ENCODE data around the gene RPN2. TPM values are rescaled to one million over a fixed set of nuclear protein-coding genes. Genes with fewer than 3 reads are reported as not detected.

The RPN2 gene
- total and polyA plus RNA-seq, 9 of the 15 experiments (the other 6 are each of a cell fraction or from before 2014, with no cell fraction given): 168 to 548 (median 325) TPM

DNA sequence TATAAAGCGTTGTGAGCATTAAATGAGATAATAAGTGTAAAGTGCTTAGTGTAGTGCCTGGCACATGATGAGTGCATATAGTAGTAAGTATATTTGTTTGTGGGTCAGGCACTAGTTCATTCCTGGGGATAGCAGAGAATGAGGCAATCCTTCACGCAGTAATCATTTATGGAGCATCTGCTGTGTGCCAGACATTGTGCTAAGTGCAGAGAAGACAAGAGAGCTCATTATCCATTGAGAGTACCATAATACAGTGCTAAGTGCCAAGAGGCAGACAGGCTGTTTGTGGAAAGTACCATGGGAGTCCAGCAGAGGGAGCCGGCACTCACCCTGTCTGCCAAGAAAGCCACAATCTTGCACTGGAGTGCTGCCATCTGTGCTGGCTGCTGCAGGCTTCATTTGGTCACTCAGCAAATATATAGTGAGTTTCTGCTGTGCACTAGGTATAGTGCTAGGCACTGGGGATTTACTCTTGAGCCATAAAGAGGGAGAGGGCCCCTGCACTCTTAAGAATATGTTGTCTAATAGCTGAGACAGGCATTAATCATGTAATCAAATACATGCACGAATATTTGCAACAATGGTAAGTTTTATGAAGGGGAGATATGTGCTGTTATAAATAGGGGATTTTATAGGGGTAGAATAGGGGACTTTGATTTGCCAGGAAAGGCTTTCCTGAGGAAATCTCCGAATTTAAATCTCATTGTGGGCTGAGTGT lies 13.2 kb downstream of the RPN2 start (continued):
- TF ChIP-seq ZNF830 (CRISPR knock-in tag; IDR thresholded peaks at IDR 0.05) (no peak), TEAD1 (CRISPR knock-in tag; IDR thresholded peaks at IDR 0.05) (no peak), MCM7 (IDR thresholded peaks at IDR 0.05) (no peak)
- TF ChIP-seq, protein P1, sequence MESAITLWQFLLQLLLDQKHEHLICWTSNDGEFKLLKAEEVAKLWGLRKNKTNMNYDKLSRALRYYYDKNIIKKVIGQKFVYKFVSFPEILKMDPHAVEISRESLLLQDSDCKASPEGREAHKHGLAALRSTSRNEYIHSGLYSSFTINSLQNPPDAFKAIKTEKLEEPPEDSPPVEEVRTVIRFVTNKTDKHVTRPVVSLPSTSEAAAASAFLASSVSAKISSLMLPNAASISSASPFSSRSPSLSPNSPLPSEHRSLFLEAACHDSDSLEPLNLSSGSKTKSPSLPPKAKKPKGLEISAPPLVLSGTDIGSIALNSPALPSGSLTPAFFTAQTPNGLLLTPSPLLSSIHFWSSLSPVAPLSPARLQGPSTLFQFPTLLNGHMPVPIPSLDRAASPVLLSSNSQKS (CRISPR knock-in tag; IDR thresholded peaks at IDR 0.05): no peak

DNA sequence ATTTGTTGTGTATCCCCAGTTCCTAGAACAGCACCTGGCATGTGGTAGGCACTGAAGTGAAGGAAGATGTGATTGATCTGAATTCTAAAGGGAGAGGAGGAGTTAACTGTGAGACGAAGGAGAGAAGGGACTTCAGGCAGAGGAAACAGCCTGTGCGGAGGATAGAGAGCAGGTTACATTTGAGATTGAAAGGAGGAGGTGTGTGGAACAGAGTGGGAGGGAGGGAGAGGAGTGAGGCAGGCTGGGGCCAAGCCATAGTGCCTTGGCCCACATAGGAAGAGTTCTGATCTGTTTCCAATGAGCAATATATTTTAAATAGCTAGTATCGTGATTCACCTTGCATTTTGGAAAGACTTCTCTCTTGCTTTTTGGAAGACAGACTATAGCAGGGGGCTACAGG lies 14.1 kb downstream of the RPN2 start:
- Histone ChIP-seq H4K20me1 (replicated peaks; ENCODE audit: control insufficient read depth, insufficient read depth, low read length) (peaks cover 51% of the 10 kb centered on the region), H3K4me2 (ENCODE audit: insufficient read depth, low read length) (no peak overlapping the region), H2AFZ (ENCODE audit: low read depth, low read length) (no peak overlapping the region), H3K9me1 (ENCODE audit: control insufficient read depth, insufficient read depth, low read length) (peaks cover 2% of the 10 kb centered on the region), H3K27me3 (ENCODE audit: control insufficient read depth in 2 of 2, insufficient read depth in 2 of 2, low read length in 2 of 2) (no peaks in the 10 kb centered on the region), H3K79me2 (ENCODE audit: control insufficient read depth, insufficient read depth, low read length) (peaks cover 96% of the 10 kb centered on the region), H3K9ac (ENCODE audit: insufficient read depth in 1 of 2, low read depth in 2 of 2, low read length in 2 of 2) (no peak overlapping the region), H3K9me3 (replicated peaks; ENCODE audit: control insufficient read depth, insufficient read depth, low read depth, low read length) (no peaks in the 10 kb centered on the region), H3K4me3 (no peak overlapping the region), H3K4me1 (replicated peaks in 1 of 2; ENCODE audit: control insufficient read depth in 2 of 2, insufficient read depth in 2 of 2, low read length in 2 of 2) (peaks cover 0 to 2% of the 10 kb centered on the region in 2 experiments; a peak in 1 of 5 replicates), H3K36me3 (ENCODE audit: control insufficient read depth, insufficient read depth, low read length) (peaks cover 85% of the 10 kb centered on the region), H3K27ac (ENCODE audit: extremely low read depth, low read depth, low read length) (no peak overlapping the region)
- DNase-seq (ENCODE audit: extremely low read depth in 1 of 4, low spot score in 3 of 4) (no peak), FAIRE-seq (no peak), ATAC-seq (no peak)
- intact Hi-C loops (cut with micrococcal nuclease) (no loop called here), in situ Hi-C loops (cut with MboI) (no loop called here)
- POLR2A ChIA-PET: no interaction called here
- CTCF ChIA-PET (ENCODE audit: low intra/inter-chr PET ratio): no interaction called here
- WGBS (ENCODE audit: insufficient coverage, low coverage, missing lambda C conversion rate): 72% methylated on average over 3 of the region's 3 CpGs
- BruUV-seq (replicated peaks): no TSS peak
- TF ChIP-seq, protein P2, sequence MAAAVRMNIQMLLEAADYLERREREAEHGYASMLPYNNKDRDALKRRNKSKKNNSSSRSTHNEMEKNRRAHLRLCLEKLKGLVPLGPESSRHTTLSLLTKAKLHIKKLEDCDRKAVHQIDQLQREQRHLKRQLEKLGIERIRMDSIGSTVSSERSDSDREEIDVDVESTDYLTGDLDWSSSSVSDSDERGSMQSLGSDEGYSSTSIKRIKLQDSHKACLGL (CRISPR knock-in tag; IDR thresholded peaks at IDR 0.05; ENCODE audit: borderline replicate concordance, poor library complexity, severe bottlenecking): no peak
- TF ChIP-seq CAMTA2 (CRISPR knock-in tag; conservative IDR thresholded peaks at IDR 0.05) (no peak), COPS2 (conservative IDR thresholded peaks at IDR 0.05) (no peak), ZSCAN29 (IDR thresholded peaks at IDR 0.05) (no peak), MYNN (IDR thresholded peaks at IDR 0.05) (no peak), MYNN (CRISPR knock-in tag; IDR thresholded peaks at IDR 0.05) (no peak), ZBTB17 (CRISPR knock-in tag; IDR thresholded peaks at IDR 0.05) (no peak), ZBTB8A (IDR thresholded peaks at IDR 0.05; ENCODE audit: partially characterized antibody) (no peak), PHF21A (IDR thresholded peaks at IDR 0.05; ENCODE audit: borderline replicate concordance, low read depth) (no peak), ZNF507 (tag; conservative IDR thresholded peaks at IDR 0.05) (no peak), MEF2D (tag; conservative IDR thresholded peaks at IDR 0.05; ENCODE audit: low read depth) (no peak), MCM3 (IDR thresholded peaks at IDR 0.05) (no peak), MTF1 (CRISPR knock-in tag; IDR thresholded peaks at IDR 0.05; ENCODE audit: borderline replicate concordance) (no peak), HNRNPUL1 (IDR thresholded peaks at IDR 0.05; ENCODE audit: low read length) (no peak), LARP7 (IDR thresholded peaks at IDR 0.05) (no peak)
- TF ChIP-seq, protein P3, sequence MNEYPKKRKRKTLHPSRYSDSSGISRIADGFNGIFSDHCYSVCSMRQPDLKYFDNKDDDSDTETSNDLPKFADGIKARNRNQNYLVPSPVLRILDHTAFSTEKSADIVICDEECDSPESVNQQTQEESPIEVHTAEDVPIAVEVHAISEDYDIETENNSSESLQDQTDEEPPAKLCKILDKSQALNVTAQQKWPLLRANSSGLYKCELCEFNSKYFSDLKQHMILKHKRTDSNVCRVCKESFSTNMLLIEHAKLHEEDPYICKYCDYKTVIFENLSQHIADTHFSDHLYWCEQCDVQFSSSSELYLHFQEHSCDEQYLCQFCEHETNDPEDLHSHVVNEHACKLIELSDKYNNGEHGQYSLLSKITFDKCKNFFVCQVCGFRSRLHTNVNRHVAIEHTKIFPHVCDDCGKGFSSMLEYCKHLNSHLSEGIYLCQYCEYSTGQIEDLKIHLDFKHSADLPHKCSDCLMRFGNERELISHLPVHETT (CRISPR knock-in tag; conservative IDR thresholded peaks at IDR 0.05 in 1 of 2, IDR thresholded peaks at IDR 0.05 in 1 of 2): no peak
